MM.1S (cell line): ENCODE measurements around the gene TMEM219.

ENCODE experiments used
- DNase-seq: peaks from one replicate; pipeline ENCODE4 v3.0.0-alpha.2; 2015
- H2AFZ ChIP-seq: fragments of 300-600 bp; sonication (generic); 2 replicates; pipeline ENCODE4 v1.6.0; 2016; ENCODE audit warnings: antibody characterized with exemption, low read length
- H3F3A ChIP-seq: fragments of 300-600 bp; sonication (generic); 2 replicates; pipeline ENCODE4 v1.6.1; 2016; ENCODE audit warnings: mild to moderate bottlenecking, antibody characterized with exemption, low read length, moderate library complexity, mixed read lengths; ENCODE audit not compliant: insufficient read depth
- H3K27ac ChIP-seq: fragments of 300-600 bp; sonication (generic); 2 replicates; pipeline ENCODE4 v1.5.1; 2016; ENCODE audit warnings: mild to moderate bottlenecking, low read length
- H3K27me3 ChIP-seq: fragments of 300-600 bp; sonication (generic); replicated peaks from 2 replicates; pipeline ENCODE4 v1.6.0; 2016; ENCODE audit warnings: low read length; ENCODE audit not compliant: insufficient read depth
- H3K36me3 ChIP-seq: fragments of 300-600 bp; sonication (generic); replicated peaks from 2 replicates; pipeline ENCODE4 v1.6.1; 2016; ENCODE audit warnings: mild to moderate bottlenecking, low read length, mixed read lengths; ENCODE audit not compliant: insufficient read depth
- H3K4me1 ChIP-seq: fragments of 300-600 bp; sonication (generic); 2 replicates; pipeline ENCODE4 v1.6.1; 2016; ENCODE audit warnings: low read length, mixed read lengths
- H3K4me2 ChIP-seq: fragments of 300-600 bp; sonication (generic); 2 replicates; pipeline ENCODE4 v1.6.0; 2016; ENCODE audit warnings: low read depth, low read length
- H3K4me3 ChIP-seq: fragments of 300-600 bp; sonication (generic); 2 replicates; pipeline ENCODE4 v1.5.1; 2016; ENCODE audit warnings: low read length, mixed read lengths
- H3K79me2 ChIP-seq: fragments of 300-600 bp; sonication (generic); 2 replicates; pipeline ENCODE4 v1.6.1; 2016; ENCODE audit warnings: mixed run types, low read length, mixed read lengths
- H3K9ac ChIP-seq: fragments of 300-600 bp; sonication (generic); 2 replicates; pipeline ENCODE4 v1.6.1; 2016; ENCODE audit warnings: low read length, mixed read lengths
- H3K9me2 ChIP-seq: fragments of 300-600 bp; sonication (generic); replicated peaks from 2 replicates; pipeline ENCODE4 v1.6.1; 2016; ENCODE audit warnings: mild to moderate bottlenecking, low read length, mixed read lengths; ENCODE audit not compliant: insufficient read depth
- H3K9me3 ChIP-seq: fragments of 300-600 bp; sonication (generic); replicated peaks from 2 replicates; pipeline ENCODE4 v1.6.1; 2016; ENCODE audit warnings: mild to moderate bottlenecking, low read length, mixed read lengths; ENCODE audit not compliant: insufficient read depth
- H4K20me1 ChIP-seq: fragments of 300-600 bp; sonication (generic); 2 replicates; pipeline ENCODE4 v1.6.1; 2016; ENCODE audit warnings: mild to moderate bottlenecking, low read length, moderate library complexity, mixed read lengths; ENCODE audit not compliant: insufficient read depth
- CTCF ChIP-seq: fragments of 300-600 bp; sonication (generic); IDR thresholded peaks from 2 replicates; pipeline ENCODE4 v1.5.1; 2016; ENCODE audit warnings: antibody characterized with exemption, low read length, mixed read lengths
- EZH2 ChIP-seq: fragments of 300-600 bp; sonication (generic); optimal IDR thresholded peaks from 2 replicates; pipeline ENCODE3; 2017; ENCODE audit warnings: low read depth, mild to moderate bottlenecking, antibody characterized with exemption, low read length, mixed read lengths
- EZH2phosphoT487 ChIP-seq: fragments of 300-600 bp; sonication (generic); IDR thresholded peaks from 2 replicates; pipeline ENCODE4 v1.6.1; 2018; ENCODE audit warnings: antibody characterized with exemption, low read length

The TMEM219 gene

GRCh38 chr16:29990034-29990433 lies 28.2 kb downstream of the TMEM219 start:
- TF ChIP-seq CTCF, result no peak
- TF ChIP-seq EZH2phosphoT487, result no peak
- Histone ChIP-seq H3K27me3 (no peaks in the 10 kb centered on the region), H3K9me3 (no peaks in the 10 kb centered on the region), H3K4me1 (peaks cover 7% of the 10 kb centered on the region; the same call in 1 of the 2 replicates), H3F3A (peaks cover 18% of the 10 kb centered on the region), H3K4me2 (no peak overlapping the region), H3K9ac (no peak overlapping the region), H3K9me2 (no peaks in the 10 kb centered on the region), H2AFZ (no peak overlapping the region), H3K27ac (no peak overlapping the region), H3K36me3 (no peaks in the 10 kb centered on the region), H4K20me1 (no peaks in the 10 kb centered on the region), H3K79me2 (no peaks in the 10 kb centered on the region; the same call in 1 of the 2 replicates), H3K4me3 (no peak overlapping the region)
- no peak for DNase-seq

GRCh38 chr16:29990883-29991570 lies 29.1 kb downstream of the TMEM219 start:
- H3K4me3 ChIP-seq, result no peak overlapping the region
- H3K9ac ChIP-seq, result no peak overlapping the region
- no peak for DNase-seq
- no peaks in the 10 kb centered on the region for H3K9me3 ChIP-seq
- H4K20me1 ChIP-seq, result no peaks in the 10 kb centered on the region
- H3K4me2 ChIP-seq, result no peak overlapping the region
- no peak overlapping the region for H3K27ac ChIP-seq
- peaks cover 22% of the 10 kb centered on the region for H3F3A ChIP-seq
- H2AFZ ChIP-seq, result no peak overlapping the region
- no peaks in the 10 kb centered on the region; the same call in 1 of the 2 replicates for H3K79me2 ChIP-seq
- TF ChIP-seq EZH2phosphoT487 (no peak), EZH2 (no peak), CTCF (no peak)
- H3K36me3 ChIP-seq, result no peaks in the 10 kb centered on the region
- peaks cover 7% of the 10 kb centered on the region; the same call in 1 of the 2 replicates for H3K4me1 ChIP-seq
- H3K9me2 ChIP-seq, result no peaks in the 10 kb centered on the region
- no peaks in the 10 kb centered on the region for H3K27me3 ChIP-seq

- Histone ChIP-seq H3K27me3 (no peaks in the 10 kb centered on the region), H3K4me2 (no peak overlapping the region), H4K20me1 (no peaks in the 10 kb centered on the region), H3K36me3 (no peaks in the 10 kb centered on the region), H3K27ac (no peak overlapping the region), H2AFZ (no peak overlapping the region), H3F3A (peaks cover 22% of the 10 kb centered on the region), H3K9me2 (no peaks in the 10 kb centered on the region), H3K79me2 (peaks cover 4% of the 10 kb centered on the region), H3K9me3 (no peaks in the 10 kb centered on the region), H3K4me3 (no peak overlapping the region), H3K9ac (no peak overlapping the region), H3K4me1 (peaks cover 7% of the 10 kb centered on the region; the same call in 1 of the 2 replicates)
- no peak for TF ChIP-seq EZH2
- TF ChIP-seq EZH2phosphoT487, result no peak
- TF ChIP-seq CTCF, result no peak
- DNase-seq, result no peak
Observed at GRCh38 chr16:29991571-29991904, 29.7 kb downstream of the TMEM219 start.
